C4-2B (cell line): ENCODE data around the gene SLC30A1.

Source experiments
- CTCF ChIP-seq: fragments of 450-650 bp; conservative IDR thresholded peaks from 2 replicates; pipeline ENCODE4 v1.5.1; 2017; ENCODE audit warnings: mild to moderate bottlenecking
- ZFX ChIP-seq: fragments of 450-650 bp; IDR thresholded peaks from 2 replicates; pipeline ENCODE4 v1.6.1; 2017

DNA sequence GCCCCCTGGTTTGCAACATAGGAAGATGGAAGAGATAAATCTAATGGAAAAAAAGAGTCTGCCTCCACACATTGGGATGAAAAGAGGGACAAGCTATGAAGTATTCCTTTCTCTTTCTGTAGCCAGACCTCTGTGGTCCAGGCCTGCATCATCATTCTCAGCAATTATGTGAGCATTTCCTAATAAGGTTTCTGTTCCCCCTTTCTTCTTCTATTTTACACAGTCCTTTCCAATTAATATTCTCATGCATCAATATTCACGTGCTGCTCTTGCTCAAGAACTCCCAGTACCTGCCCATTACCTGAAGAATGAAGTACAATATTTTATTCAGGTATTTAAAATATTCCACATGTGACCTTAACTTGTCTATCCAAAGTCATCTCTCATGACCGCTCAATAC is 8.2 kb upstream of the SLC30A1 start:
- no peak for TF ChIP-seq CTCF
- TF ChIP-seq ZFX, result no peak
